ENCODE measurements around the gene GJA5.

DNA sequence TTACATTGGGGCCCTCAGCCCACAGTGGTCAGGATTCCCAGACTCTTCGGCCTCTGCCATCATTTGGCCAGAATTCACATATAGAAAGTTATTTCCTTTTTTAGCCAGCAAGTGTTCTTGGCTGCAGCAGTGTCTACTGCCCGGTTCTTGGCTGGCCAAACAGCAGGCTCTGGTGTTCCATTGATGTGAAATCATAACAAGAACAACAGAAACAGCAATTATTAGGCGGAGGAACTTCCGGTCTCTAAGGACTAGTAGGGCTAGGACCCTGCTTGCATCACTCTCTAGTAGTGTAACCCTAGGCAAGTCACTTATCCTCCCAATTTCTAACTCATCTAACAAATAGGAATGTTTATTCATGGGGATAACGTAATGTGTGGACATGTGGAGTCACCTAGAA, 8.7 kb upstream of the GJA5 start:
- TF ChIP-seq, protein P1, sequence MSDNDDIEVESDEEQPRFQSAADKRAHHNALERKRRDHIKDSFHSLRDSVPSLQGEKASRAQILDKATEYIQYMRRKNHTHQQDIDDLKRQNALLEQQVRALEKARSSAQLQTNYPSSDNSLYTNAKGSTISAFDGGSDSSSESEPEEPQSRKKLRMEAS (IDR thresholded peaks at IDR 0.05) = no peak
- TF ChIP-seq, protein P2, sequence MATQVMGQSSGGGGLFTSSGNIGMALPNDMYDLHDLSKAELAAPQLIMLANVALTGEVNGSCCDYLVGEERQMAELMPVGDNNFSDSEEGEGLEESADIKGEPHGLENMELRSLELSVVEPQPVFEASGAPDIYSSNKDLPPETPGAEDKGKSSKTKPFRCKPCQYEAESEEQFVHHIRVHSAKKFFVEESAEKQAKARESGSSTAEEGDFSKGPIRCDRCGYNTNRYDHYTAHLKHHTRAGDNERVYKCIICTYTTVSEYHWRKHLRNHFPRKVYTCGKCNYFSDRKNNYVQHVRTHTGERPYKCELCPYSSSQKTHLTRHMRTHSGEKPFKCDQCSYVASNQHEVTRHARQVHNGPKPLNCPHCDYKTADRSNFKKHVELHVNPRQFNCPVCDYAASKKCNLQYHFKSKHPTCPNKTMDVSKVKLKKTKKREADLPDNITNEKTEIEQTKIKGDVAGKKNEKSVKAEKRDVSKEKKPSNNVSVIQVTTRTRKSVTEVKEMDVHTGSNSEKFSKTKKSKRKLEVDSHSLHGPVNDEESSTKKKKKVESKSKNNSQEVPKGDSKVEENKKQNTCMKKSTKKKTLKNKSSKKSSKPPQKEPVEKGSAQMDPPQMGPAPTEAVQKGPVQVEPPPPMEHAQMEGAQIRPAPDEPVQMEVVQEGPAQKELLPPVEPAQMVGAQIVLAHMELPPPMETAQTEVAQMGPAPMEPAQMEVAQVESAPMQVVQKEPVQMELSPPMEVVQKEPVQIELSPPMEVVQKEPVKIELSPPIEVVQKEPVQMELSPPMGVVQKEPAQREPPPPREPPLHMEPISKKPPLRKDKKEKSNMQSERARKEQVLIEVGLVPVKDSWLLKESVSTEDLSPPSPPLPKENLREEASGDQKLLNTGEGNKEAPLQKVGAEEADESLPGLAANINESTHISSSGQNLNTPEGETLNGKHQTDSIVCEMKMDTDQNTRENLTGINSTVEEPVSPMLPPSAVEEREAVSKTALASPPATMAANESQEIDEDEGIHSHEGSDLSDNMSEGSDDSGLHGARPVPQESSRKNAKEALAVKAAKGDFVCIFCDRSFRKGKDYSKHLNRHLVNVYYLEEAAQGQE (IDR thresholded peaks at IDR 0.05; ENCODE audit: low read depth) = no peak
- no peak for TF ChIP-seq CEBPB (IDR thresholded peaks at IDR 0.05)
- TF ChIP-seq FOXM1 (IDR thresholded peaks at IDR 0.05; ENCODE audit: borderline replicate concordance, low read depth) = no peak
- no peak for TF ChIP-seq TAF1 (IDR thresholded peaks at IDR 0.05; ENCODE audit: low read depth)
- TF ChIP-seq EP300 (IDR thresholded peaks at IDR 0.05; ENCODE audit: borderline replicate concordance) = no peak
- TF ChIP-seq RAD21 (IDR thresholded peaks at IDR 0.05; ENCODE audit: low read depth) = no peak
- TF ChIP-seq, protein P3, sequence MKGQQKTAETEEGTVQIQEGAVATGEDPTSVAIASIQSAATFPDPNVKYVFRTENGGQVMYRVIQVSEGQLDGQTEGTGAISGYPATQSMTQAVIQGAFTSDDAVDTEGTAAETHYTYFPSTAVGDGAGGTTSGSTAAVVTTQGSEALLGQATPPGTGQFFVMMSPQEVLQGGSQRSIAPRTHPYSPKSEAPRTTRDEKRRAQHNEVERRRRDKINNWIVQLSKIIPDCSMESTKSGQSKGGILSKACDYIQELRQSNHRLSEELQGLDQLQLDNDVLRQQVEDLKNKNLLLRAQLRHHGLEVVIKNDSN (IDR thresholded peaks at IDR 0.05) = no peak
- TF ChIP-seq EGR1 (IDR thresholded peaks at IDR 0.05) = no peak
- no peak for TF ChIP-seq ZBTB7A (IDR thresholded peaks at IDR 0.05; ENCODE audit: low read depth)
- no peak for TF ChIP-seq CREB1 (IDR thresholded peaks at IDR 0.05; ENCODE audit: low read depth)
- no peak for TF ChIP-seq YY1 (IDR thresholded peaks at IDR 0.05; ENCODE audit: low read depth)

All from Ishikawa (cell line).